Muscle layer of duodenum (tissue), 2 donors: Measurements from ENCODE around the gene NAXD.
"Not testable (repeated sequence)": the region's sequence is repeated elsewhere in the genome, so short reads cannot be mapped to it uniquely, and the experiment has no call there.

ENCODE experiments used
- H3K27ac ChIP-seq: one replicate; pipeline ENCODE4 v1.7.0; 2013; ENCODE audit warnings: mild to moderate bottlenecking, low read length
- H3K27me3 ChIP-seq: one replicate; pipeline ENCODE4 v1.7.0; 2013; ENCODE audit warnings: low read depth, mild to moderate bottlenecking, control low read depth, low read length
- H3K36me3 ChIP-seq, 2 donors: one replicate each; pipeline ENCODE4 v1.7.0; 2013; ENCODE audit warnings: low read length in 2 of 2, control low read depth in 1 of 2, mild to moderate bottlenecking in 1 of 2; ENCODE audit not compliant: insufficient read depth in 2 of 2, control insufficient read depth in 1 of 2
- H3K4me1 ChIP-seq, 2 donors: one replicate each; pipeline ENCODE4 v1.7.0; 2013; ENCODE audit warnings: low read length in 2 of 2, mild to moderate bottlenecking in 2 of 2, control low read depth in 1 of 2, moderate library complexity in 1 of 2; ENCODE audit not compliant: insufficient read depth in 2 of 2, control insufficient read depth in 1 of 2
- H3K4me3 ChIP-seq, 2 donors: one replicate each; pipeline ENCODE4 v1.7.0; 2013; ENCODE audit warnings: low read length in 2 of 2, low read depth in 1 of 2, mild to moderate bottlenecking in 1 of 2
- H3K9me3 ChIP-seq, 2 donors: one replicate each; pipeline ENCODE4 v1.7.0; 2013; ENCODE audit warnings: low read length in 2 of 2, control low read depth in 1 of 2, mild to moderate bottlenecking in 1 of 2; ENCODE audit not compliant: control insufficient read depth in 1 of 2
- donor health status: healthy.

NAXD gene

GRCh38 chr13:110629735-110630134, 14.4 kb downstream of the NAXD start:
- H3K4me3 ChIP-seq, result no peak overlapping the region
- H3K27me3 ChIP-seq, result no peaks in the 10 kb centered on the region
- H3K36me3 ChIP-seq, result peaks cover 19 to 22% of the 10 kb centered on the region in 2 donors
- no peaks in the 10 kb centered on the region for H3K9me3 ChIP-seq
- H3K27ac ChIP-seq, result no peak overlapping the region
- peaks cover 0 to 55% of the 10 kb centered on the region in 2 donors for H3K4me1 ChIP-seq

- no peak overlapping the region for H3K27ac ChIP-seq
- H3K36me3 ChIP-seq, result peaks cover 22% of the 10 kb centered on the region in 2 donors
- H3K9me3 ChIP-seq, result no peaks in the 10 kb centered on the region
- H3K4me3 ChIP-seq, result no peak overlapping the region
- peaks cover 0 to 48% of the 10 kb centered on the region in 2 donors for H3K4me1 ChIP-seq
- no peaks in the 10 kb centered on the region for H3K27me3 ChIP-seq
Measured at GRCh38 chr13:110630566-110631119, 15.3 kb downstream of the NAXD start.

- Histone ChIP-seq H3K4me1 (peaks cover 0 to 41% of the 10 kb centered on the region in 2 donors), H3K36me3 (peaks cover 37% of the 10 kb centered on the region in 2 donors)
- H3K9me3 ChIP-seq, H3K27ac ChIP-seq, H3K4me3 ChIP-seq, H3K27me3 ChIP-seq: not testable (repeated sequence)
Measured at GRCh38 chr13:110632255-110632654, 16.9 kb downstream of the NAXD start.

GRCh38 chr13:110633776-110634175, 18.4 kb downstream of the NAXD start:
- Histone ChIP-seq H3K4me3 (no peak overlapping the region), H3K27me3 (no peaks in the 10 kb centered on the region), H3K27ac (no peak overlapping the region), H3K4me1 (peaks cover 0 to 29% of the 10 kb centered on the region in 2 donors), H3K9me3 (no peaks in the 10 kb centered on the region), H3K36me3 (peaks cover 45 to 47% of the 10 kb centered on the region in 2 donors)

- H3K36me3 ChIP-seq, result peaks cover 53 to 55% of the 10 kb centered on the region in 2 donors
Measured at GRCh38 chr13:110634558-110634957, 19.2 kb downstream of the NAXD start.

GRCh38 chr13:110635405-110636002, 20.2 kb downstream of the NAXD start:
- Histone ChIP-seq H3K36me3 (peaks cover 54 to 59% of the 10 kb centered on the region in 2 donors), H3K27me3 (no peaks in the 10 kb centered on the region), H3K4me1 (peaks cover 0 to 16% of the 10 kb centered on the region in 2 donors), H3K27ac (no peak overlapping the region), H3K9me3 (no peaks in the 10 kb centered on the region), H3K4me3 (no peak overlapping the region)

More at GRCh38 chr13:110634558-110634957, 19.2 kb downstream of the NAXD start:
- H3K4me3 ChIP-seq, result no peak overlapping the region
- peaks cover 0 to 21% of the 10 kb centered on the region in 2 donors for H3K4me1 ChIP-seq
- H3K9me3 ChIP-seq, result no peaks in the 10 kb centered on the region
- no peak overlapping the region for H3K27ac ChIP-seq
- no peaks in the 10 kb centered on the region for H3K27me3 ChIP-seq

- no peak overlapping the region for H3K4me3 ChIP-seq
- H3K4me1 ChIP-seq, result peaks cover 0 to 16% of the 10 kb centered on the region in 2 donors
- no peaks in the 10 kb centered on the region for H3K27me3 ChIP-seq
- H3K9me3 ChIP-seq, result no peaks in the 10 kb centered on the region
- H3K36me3 ChIP-seq, result peaks cover 54 to 64% of the 10 kb centered on the region in 2 donors
- H3K27ac ChIP-seq, result no peak overlapping the region
Measured at GRCh38 chr13:110636053-110636475, 20.7 kb downstream of the NAXD start.

- no peaks in the 10 kb centered on the region for H3K9me3 ChIP-seq
Measured at GRCh38 chr13:110636701-110637201, 21.4 kb downstream of the NAXD start.

GRCh38 chr13:110637275-110637674, 21.9 kb downstream of the NAXD start:
- Histone ChIP-seq H3K36me3 (peaks cover 54 to 73% of the 10 kb centered on the region in 2 donors), H3K9me3 (no peaks in the 10 kb centered on the region), H3K27ac (no peak overlapping the region), H3K4me3 (no peak overlapping the region), H3K27me3 (no peaks in the 10 kb centered on the region), H3K4me1 (peaks cover 0 to 14% of the 10 kb centered on the region in 2 donors)

More at GRCh38 chr13:110636701-110637201, 21.4 kb downstream of the NAXD start:
- Histone ChIP-seq H3K4me3 (no peak overlapping the region), H3K4me1 (peaks cover 0 to 14% of the 10 kb centered on the region in 2 donors), H3K27ac (no peak overlapping the region), H3K27me3 (no peaks in the 10 kb centered on the region), H3K36me3 (peaks cover 54 to 70% of the 10 kb centered on the region in 2 donors)

GRCh38 chr13:110637747-110638146, 22.4 kb downstream of the NAXD start:
- Histone ChIP-seq H3K9me3 (no peaks in the 10 kb centered on the region), H3K27me3 (no peaks in the 10 kb centered on the region), H3K4me3 (no peak overlapping the region), H3K27ac (no peak overlapping the region), H3K36me3 (peaks cover 54 to 78% of the 10 kb centered on the region in 2 donors), H3K4me1 (peaks cover 0 to 14% of the 10 kb centered on the region in 2 donors)

- no peak overlapping the region for H3K4me3 ChIP-seq
- H3K27ac ChIP-seq, result no peak overlapping the region
- no peaks in the 10 kb centered on the region for H3K9me3 ChIP-seq
- H3K27me3 ChIP-seq, result no peaks in the 10 kb centered on the region
- H3K4me1 ChIP-seq, result peaks cover 0 to 14% of the 10 kb centered on the region in 2 donors
- H3K36me3 ChIP-seq, result peaks cover 59 to 83% of the 10 kb centered on the region in 2 donors
Measured at GRCh38 chr13:110638257-110638656, 22.9 kb downstream of the NAXD start.
